ENCODE data around the gene CMTM4. TPM values are rescaled to one million over a fixed set of nuclear protein-coding genes. Genes with fewer than 3 reads are reported as not detected.
"Not testable (repeated sequence)": the region's sequence is repeated elsewhere in the genome, so short reads cannot be mapped to it uniquely, and the experiment has no call there.

Gene CMTM4
- total and polyA plus RNA-seq, 12 donors, result 4.5 to 14.6 (median 11.7) TPM

- DNase-seq (no peak), ATAC-seq (no peak)
- 77 to 78% methylated on average over 6 of the region's 6 CpGs for WGBS, 2 donors
- intact Hi-C loops (cut with DNase I), result no loop called here
- no peak for TF ChIP-seq CTCF (IDR thresholded peaks at IDR 0.05)
- peak overlapping the region in 1 of 10 donors; percentile 34 for H3K27ac ChIP-seq
- no peak overlapping the region for H3K4me3 ChIP-seq
- no peaks in the 10 kb centered on the region for H3K9me3 ChIP-seq
- no peaks in the 10 kb centered on the region for H3K36me3 ChIP-seq
- peaks cover 0 to 8% (median 0%) of the 10 kb centered on the region in 9 donors for H3K4me1 ChIP-seq
- H3K27me3 ChIP-seq, result no peaks in the 10 kb centered on the region
Observed at GRCh38 chr16:66668777-66669444, 27.6 kb downstream of the CMTM4 start.

- no peak for DNase-seq
- no peaks in the 10 kb centered on the region for H3K36me3 ChIP-seq
- no peaks in the 10 kb centered on the region for H3K27me3 ChIP-seq
- no peak for ATAC-seq
- H3K4me3 ChIP-seq, result no peak overlapping the region
- intact Hi-C loops (cut with DNase I), result no loop called here
- 97 to 100% methylated on average over 1 of the region's 1 CpG for WGBS, 2 donors
- no peak for TF ChIP-seq CTCF (IDR thresholded peaks at IDR 0.05)
- H3K9me3 ChIP-seq, result no peaks in the 10 kb centered on the region
- peaks cover 0 to 9% (median 0%) of the 10 kb centered on the region in 9 donors for H3K4me1 ChIP-seq
- no peak overlapping the region for H3K27ac ChIP-seq
Observed at GRCh38 chr16:66667944-66668343, 28.6 kb downstream of the CMTM4 start.

- TF ChIP-seq CTCF (IDR thresholded peaks at IDR 0.05), result peak in 7 of 9 donors; percentile 28 to 60 (median 50)
- no peaks in the 10 kb centered on the region for H3K27me3 ChIP-seq
- DNase-seq (no peak), ATAC-seq (peak in 7 of 8 donors; percentile 19 to 68 (median 59))
- intact Hi-C loops (cut with DNase I), result loop anchor here in 3 of 10 donors (5.0 kb wide), 3 partner anchors 35 to 205 kb away; partner anchors contain the start of genes CMTM4 (in 1 of the 3) and DYNC1LI2 (in 1 of the 3)
- H3K36me3 ChIP-seq, result no peaks in the 10 kb centered on the region
- no peak overlapping the region for H3K4me3 ChIP-seq
- peaks cover 8 to 32% (median 29%) of the 10 kb centered on the region in 9 donors for H3K4me1 ChIP-seq
- 72 to 73% methylated on average over 7 of the region's 7 CpGs for WGBS, 2 donors
- no peaks in the 10 kb centered on the region for H3K9me3 ChIP-seq
- peak overlapping the region in 8 of 10 donors; percentile 44 to 79 (median 58) for H3K27ac ChIP-seq
Observed at GRCh38 chr16:66662445-66663194, 33.9 kb downstream of the CMTM4 start.

- not testable (repeated sequence) for H3K36me3 ChIP-seq, H3K27me3 ChIP-seq, DNase-seq, H3K4me3 ChIP-seq, H3K9me3 ChIP-seq
- peak in 4 of 8 donors; percentile 22 to 52 (median 46) for ATAC-seq
- intact Hi-C loops (cut with DNase I), result loop anchor here in 3 of 10 donors (5.0 kb wide), 3 partner anchors 35 to 205 kb away; partner anchors contain the start of genes CMTM4 (in 1 of the 3) and DYNC1LI2 (in 1 of the 3)
- Histone ChIP-seq H3K27ac (peak overlapping the region in 8 of 10 donors; percentile 44 to 79 (median 58)), H3K4me1 (peaks cover 8 to 39% (median 29%) of the 10 kb centered on the region in 9 donors)
- WGBS, 2 donors, result 84 to 87% methylated on average over 6 of the region's 6 CpGs
Observed at GRCh38 chr16:66661671-66662346, 34.7 kb downstream of the CMTM4 start.

Measured in heart right ventricle (tissue), 16 donors.